Psoas muscle (tissue), 8 donors: ENCODE data around the gene PLAC1. TPM values are rescaled to one million over a fixed set of nuclear protein-coding genes. Genes with fewer than 3 reads are reported as not detected.

Experiments used
- ATAC-seq, 4 donors: fragments of 200-7000 bp; cut with Tn5 transposase; one replicate each; pipeline ENCODE4 v1.9.1; 2020; ENCODE audit warnings: moderate library complexity in 3 of 4, mild to moderate bottlenecking in 2 of 4
- DNase-seq, 2 donors: peaks; one replicate each; pipeline ENCODE4 v3.0.0-alpha.2; 2020
- H3K27ac ChIP-seq: fragments of 200-600 bp; one replicate; pipeline ENCODE4 v1.8.0; 2022
- H3K27me3 ChIP-seq, 3 donors: fragments of 200-600 bp in 1 of 3; one replicate each; pipeline versions ENCODE4 v1.6.1 to v1.8.0; 2013 to 2022; ENCODE audit warnings: low read length in 2 of 3, mild to moderate bottlenecking in 2 of 3, moderate library complexity in 1 of 3; ENCODE audit not compliant: insufficient read depth in 3 of 3
- H3K36me3 ChIP-seq, 2 donors: fragments of 200-600 bp in 1 of 2; one replicate each; pipeline versions ENCODE4 v1.6.1 to v1.8.0; 2013 to 2022; ENCODE audit warnings: low read depth in 1 of 2, mild to moderate bottlenecking in 1 of 2, moderate library complexity in 1 of 2; ENCODE audit not compliant: insufficient read depth in 1 of 2
- H3K4me1 ChIP-seq: fragments of 200-600 bp; one replicate; pipeline ENCODE4 v1.8.0; 2022
- H3K4me3 ChIP-seq: fragments of 200-600 bp; one replicate; pipeline ENCODE4 v1.8.0; 2022; ENCODE audit warnings: mild to moderate bottlenecking
- H3K9me3 ChIP-seq: fragments of 200-600 bp; one replicate; pipeline ENCODE4 v1.8.0; 2022
- CTCF ChIP-seq: fragments of 200-600 bp; IDR thresholded peaks from one replicate; pipeline ENCODE4 v1.8.0; 2022; ENCODE audit warnings: antibody characterized with exemption
- WGBS, 3 donors: extraction: QIAGEN DNeasy Blood & Tissue Kit; methylation state at CpG; one replicate each; pipeline versions ENCODE4 v1.1.6 to v1.1.7; 2013; 5-methylcytosine and 5-hydroxymethylcytosine counted together
- intact Hi-C, 2 donors: fragments of 100-400 bp; cut with DNase I; formaldehyde crosslinking; loops; one replicate each; pipeline versions ENCODE4 v1.11.0 to v1.14.2; 2022
- polyA plus RNA-seq, 3 donors: library from polyadenylated mRNA; stranded (reverse); fragments of 200-250 nt; gene quantifications; one replicate each; pipeline ENCODE4 v1.2.3, GENCODE V29; 2013
- total RNA-seq, 4 donors: library from RNA; stranded (reverse); fragmentation: NEBNext Ultra II Directional in 2 of 4; extraction: Animal tissue kit (Norgen Biotek cat#: 25700) in 2 of 4; gene quantifications; one replicate each; pipeline versions ENCODE4 v1.2.1 to v1.2.4, GENCODE V29; 2021 to 2023
- donor health status: healthy with polysubstance abuse.
- donor health status: DM: no; HTN: no; CAD: no; lungs with moderate emphysema.
- donor health status: Bipolar disorder and iron deficiency.
- donor health status: healthy.
- donor health status: DM: yes; HTN: yes; CAD: no.
- donor health status: DM: no; HTN: no; CAD: no.
- donor health status: DM: no; HTN: no; CAD: no.
- donor health status: DM: yes; HTN: yes; CAD: no.

The PLAC1 gene
- total and polyA plus RNA-seq, 7 donors = 0.13 to 3.0 (median 0.32) TPM; not detected in 2

DNA sequence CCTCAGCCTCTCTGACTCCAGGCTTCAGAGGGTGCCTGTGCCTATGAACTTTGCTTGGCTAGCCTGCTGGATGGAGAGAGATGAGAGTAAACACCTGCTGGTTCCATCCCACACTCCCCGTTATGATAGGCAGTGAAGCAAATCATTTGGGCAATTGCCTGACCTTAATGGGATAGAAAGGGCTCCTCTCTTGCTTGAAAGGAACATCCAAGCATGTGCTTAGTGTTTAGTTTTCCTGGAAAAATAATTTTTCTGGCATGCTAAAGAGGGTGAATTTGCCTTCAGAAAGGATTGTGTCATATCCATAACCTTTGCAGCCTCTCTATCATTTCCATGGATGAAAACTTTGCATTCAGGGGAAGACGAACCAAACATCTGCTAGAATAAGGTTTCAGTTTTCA is 10.8 kb downstream of the PLAC1 start:
- Histone ChIP-seq H3K27ac (no peak overlapping the region), H3K36me3 (no peaks in the 10 kb centered on the region), H3K27me3 (peaks cover 0 to 7% (median 0%) of the 10 kb centered on the region in 3 donors), H3K4me1 (no peaks in the 10 kb centered on the region), H3K9me3 (no peaks in the 10 kb centered on the region), H3K4me3 (no peak overlapping the region)
- intact Hi-C loops = no loop called here
- 52 to 79% (median 67%) methylated on average over 2 of the region's 2 CpGs for whole genome bisulfite sequencing, 3 donors
- DNase-seq (no peak), ATAC-seq (peak in 1 of 4 donors; percentile 37)
- TF ChIP-seq CTCF = no peak

GRCh38 chrX:134646691-134647090 is 11.6 kb downstream of the PLAC1 start:
- peaks cover 0 to 7% (median 0%) of the 10 kb centered on the region in 3 donors for H3K27me3 ChIP-seq
- WGBS, 3 donors = 20 to 57% (median 42%) methylated on average over 4 of the region's 4 CpGs
- TF ChIP-seq CTCF = no peak
- ATAC-seq (peak; percentile 82 to 90 (median 89)), DNase-seq (peak in 1 of 2 donors; percentile 14)
- H3K4me1 ChIP-seq = no peaks in the 10 kb centered on the region
- no peak overlapping the region for H3K4me3 ChIP-seq
- peak overlapping the region; percentile 60 for H3K27ac ChIP-seq
- intact Hi-C loops = no loop called here
- H3K9me3 ChIP-seq = no peaks in the 10 kb centered on the region
- no peaks in the 10 kb centered on the region for H3K36me3 ChIP-seq

GRCh38 chrX:134645936-134646543 is 12.2 kb downstream of the PLAC1 start:
- no peak overlapping the region for H3K4me3 ChIP-seq
- H3K4me1 ChIP-seq = no peaks in the 10 kb centered on the region
- peaks cover 0 to 7% (median 0%) of the 10 kb centered on the region in 3 donors for H3K27me3 ChIP-seq
- no peak for ATAC-seq
- 74 to 90% (median 85%) methylated on average over 6 of the region's 6 CpGs for WGBS, 3 donors
- no peak for TF ChIP-seq CTCF
- H3K27ac ChIP-seq = no peak overlapping the region
- no peak for DNase-seq
- no peaks in the 10 kb centered on the region for H3K9me3 ChIP-seq
- intact Hi-C loops = no loop called here
- H3K36me3 ChIP-seq = no peaks in the 10 kb centered on the region

- H3K4me3 ChIP-seq = no peak overlapping the region
- peaks cover 0 to 7% (median 0%) of the 10 kb centered on the region in 3 donors for H3K27me3 ChIP-seq
- H3K36me3 ChIP-seq = no peaks in the 10 kb centered on the region
- no peak overlapping the region for H3K27ac ChIP-seq
- TF ChIP-seq CTCF = no peak
- intact Hi-C loops = no loop called here
- no peaks in the 10 kb centered on the region for H3K4me1 ChIP-seq
- DNase-seq = no peak
- peak in 1 of 4 donors; percentile 58 for ATAC-seq
- H3K9me3 ChIP-seq = no peaks in the 10 kb centered on the region
- WGBS, 3 donors = 52 to 72% (median 58%) methylated on average over 1 of the region's 1 CpG
Observed at GRCh38 chrX:134642386-134642785, 15.9 kb downstream of the PLAC1 start.

- Histone ChIP-seq H3K27me3 (peaks cover 0 to 7% (median 0%) of the 10 kb centered on the region in 3 donors), H3K4me3 (no peak overlapping the region), H3K4me1 (no peaks in the 10 kb centered on the region), H3K36me3 (no peaks in the 10 kb centered on the region), H3K9me3 (no peaks in the 10 kb centered on the region), H3K27ac (no peak overlapping the region)
- no peak for TF ChIP-seq CTCF
- DNase-seq = no peak
- no peak for ATAC-seq
- WGBS, 3 donors = 47 to 80% (median 59%) methylated on average over 2 of the region's 2 CpGs
- intact Hi-C loops = no loop called here
Observed at GRCh38 chrX:134641346-134641745, 16.9 kb downstream of the PLAC1 start.
